Psoas muscle (tissue), 8 donors: ENCODE data around the gene FGFBP3. TPM values are rescaled to one million over a fixed set of nuclear protein-coding genes. Genes with fewer than 3 reads are reported as not detected.

Experiments used
- ATAC-seq, 4 donors: fragments of 200-7000 bp; cut with Tn5 transposase; one replicate each; pipeline ENCODE4 v1.9.1; 2020; ENCODE audit warnings: moderate library complexity in 3 of 4, mild to moderate bottlenecking in 2 of 4
- DNase-seq, 2 donors: peaks; one replicate each; pipeline ENCODE4 v3.0.0-alpha.2; 2020
- H3K27ac ChIP-seq: fragments of 200-600 bp; one replicate; pipeline ENCODE4 v1.8.0; 2022
- H3K27me3 ChIP-seq, 3 donors: fragments of 200-600 bp in 1 of 3; one replicate each; pipeline versions ENCODE4 v1.6.1 to v1.8.0; 2013 to 2022; ENCODE audit warnings: low read length in 2 of 3, mild to moderate bottlenecking in 2 of 3, moderate library complexity in 1 of 3; ENCODE audit not compliant: insufficient read depth in 3 of 3
- H3K36me3 ChIP-seq, 2 donors: fragments of 200-600 bp in 1 of 2; one replicate each; pipeline versions ENCODE4 v1.6.1 to v1.8.0; 2013 to 2022; ENCODE audit warnings: low read depth in 1 of 2, mild to moderate bottlenecking in 1 of 2, moderate library complexity in 1 of 2; ENCODE audit not compliant: insufficient read depth in 1 of 2
- H3K4me1 ChIP-seq: fragments of 200-600 bp; one replicate; pipeline ENCODE4 v1.8.0; 2022
- H3K4me3 ChIP-seq: fragments of 200-600 bp; one replicate; pipeline ENCODE4 v1.8.0; 2022; ENCODE audit warnings: mild to moderate bottlenecking
- H3K9me3 ChIP-seq: fragments of 200-600 bp; one replicate; pipeline ENCODE4 v1.8.0; 2022
- CTCF ChIP-seq: fragments of 200-600 bp; IDR thresholded peaks from one replicate; pipeline ENCODE4 v1.8.0; 2022; ENCODE audit warnings: antibody characterized with exemption
- WGBS, 3 donors: extraction: QIAGEN DNeasy Blood & Tissue Kit; methylation state at CpG; one replicate each; pipeline versions ENCODE4 v1.1.6 to v1.1.7; 2013; 5-methylcytosine and 5-hydroxymethylcytosine counted together
- intact Hi-C, 2 donors: fragments of 100-400 bp; cut with DNase I; formaldehyde crosslinking; loops; one replicate each; pipeline versions ENCODE4 v1.11.0 to v1.14.2; 2022
- long read RNA-seq, 2 donors: library from polyadenylated mRNA; unstranded; transcript quantifications; one replicate each; pipeline ENCODE4 v2.0.0, GENCODE V29; 2021
- polyA plus RNA-seq, 3 donors: library from polyadenylated mRNA; stranded (reverse); fragments of 200-250 nt; gene quantifications; one replicate each; pipeline ENCODE4 v1.2.3, GENCODE V29; 2013
- total RNA-seq, 4 donors: library from RNA; stranded (reverse); fragmentation: NEBNext Ultra II Directional in 2 of 4; extraction: Animal tissue kit (Norgen Biotek cat#: 25700) in 2 of 4; gene quantifications; one replicate each; pipeline versions ENCODE4 v1.2.1 to v1.2.4, GENCODE V29; 2021 to 2023
- donor health status: healthy with polysubstance abuse.
- donor health status: DM: no; HTN: no; CAD: no; lungs with moderate emphysema.
- donor health status: Bipolar disorder and iron deficiency.
- donor health status: healthy.
- donor health status: DM: yes; HTN: yes; CAD: no.
- donor health status: DM: no; HTN: no; CAD: no.
- donor health status: DM: no; HTN: no; CAD: no.
- donor health status: DM: yes; HTN: yes; CAD: no.

Gene FGFBP3
- total RNA-seq (1 to 10 TPM in 1 of 4 donors, under 1 TPM in 3; 0.41 to 2.2 (median 0.71) TPM), polyA plus RNA-seq (under 1 TPM; 0.41 to 0.66 (median 0.56) TPM)
- long read RNA-seq, donor 1, partial matches to known transcripts: 0 of 2 reads
- long read RNA-seq, donor 1, other reads (novel, unspliced or antisense): 2 of 2 reads
- long read RNA-seq, donor 2, partial matches to known transcripts: 0 of 5 reads
- long read RNA-seq, donor 2, other reads (novel, unspliced or antisense): 5 of 5 reads

- DNase-seq: no peak
Observed at GRCh38 chr10:91909117-91909677, at the start of gene FGFBP3. TSS of gene FGFBP3 (minus strand) at chr10:91909486. CDS start at chr10:91908969, 517 bp downstream.

GRCh38 chr10:91957091-91957490 lies 47.8 kb upstream of the FGFBP3 start:
- ATAC-seq (no peak), DNase-seq (no peak)
- Histone ChIP-seq H3K36me3 (peaks cover 18 to 100% of the 10 kb centered on the region in 2 donors), H3K27me3 (no peaks in the 10 kb centered on the region), H3K4me3 (no peak overlapping the region), H3K4me1 (no peaks in the 10 kb centered on the region), H3K9me3 (no peaks in the 10 kb centered on the region), H3K27ac (no peak overlapping the region)
- WGBS, 3 donors: 72 to 98% (median 92%) methylated on average over 1 of the region's 1 CpG
- intact Hi-C loops: loop anchor here in 1 of 2 donors (10.0 kb wide), 1 partner anchor 122 kb away; no protein-coding TSS in a partner anchor
- TF ChIP-seq CTCF: no peak

More at GRCh38 chr10:91909117-91909677, at the start of gene FGFBP3:
- ATAC-seq: peak in 3 of 4 donors; percentile 18 to 49 (median 33)
- peaks cover 5% of the 10 kb centered on the region for H3K9me3 ChIP-seq
- no peak for TF ChIP-seq CTCF
- H3K36me3 ChIP-seq: peaks cover 0 to 2% of the 10 kb centered on the region in 2 donors
- intact Hi-C loops: loop anchor here in 1 of 2 donors (2.0 kb wide), 1 partner anchor 150 kb away; no protein-coding TSS in a partner anchor
- peak within 1 kb of the TSS; percentile 74 for H3K27ac ChIP-seq
- peaks cover 10% of the 10 kb centered on the region for H3K4me1 ChIP-seq
- H3K4me3 ChIP-seq: peak within 1 kb of the TSS; percentile 82
- no peaks in the 10 kb centered on the region for H3K27me3 ChIP-seq
- 0 to 1% (median 1%) methylated on average over 19 of the region's 19 CpGs for WGBS, 3 donors

DNA sequence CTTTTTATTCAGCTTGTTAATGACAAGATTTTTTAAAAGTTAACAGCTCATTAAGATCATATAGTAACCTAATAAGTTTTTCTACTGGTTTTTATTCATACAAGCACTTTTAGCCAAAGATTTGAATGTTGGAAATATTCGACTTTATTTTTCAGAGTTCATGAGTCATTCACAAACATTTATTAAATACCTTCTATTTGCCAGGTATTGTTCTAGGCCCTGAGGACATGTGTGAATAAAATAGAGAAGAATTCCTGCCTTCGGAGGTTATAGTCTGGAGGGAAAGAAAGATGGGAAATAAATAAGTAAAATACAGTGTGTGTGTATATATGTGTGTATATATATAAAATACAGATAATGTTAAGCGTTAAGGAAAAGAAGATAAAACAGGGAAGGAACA lies 45.8 kb upstream of the FGFBP3 start:
- H3K4me3 ChIP-seq: no peak overlapping the region
- H3K27me3 ChIP-seq: no peaks in the 10 kb centered on the region
- no peak for ATAC-seq
- intact Hi-C loops: loop anchor here in 1 of 2 donors (10.0 kb wide), 1 partner anchor 120 kb away; no protein-coding TSS in a partner anchor
- H3K4me1 ChIP-seq: no peaks in the 10 kb centered on the region
- no peak overlapping the region for H3K27ac ChIP-seq
- H3K9me3 ChIP-seq: no peaks in the 10 kb centered on the region
- 90 to 92% (median 91%) methylated on average over 3 of the region's 3 CpGs for WGBS, 3 donors
- TF ChIP-seq CTCF: no peak
- peaks cover 18 to 96% of the 10 kb centered on the region in 2 donors for H3K36me3 ChIP-seq
- DNase-seq: no peak

DNA sequence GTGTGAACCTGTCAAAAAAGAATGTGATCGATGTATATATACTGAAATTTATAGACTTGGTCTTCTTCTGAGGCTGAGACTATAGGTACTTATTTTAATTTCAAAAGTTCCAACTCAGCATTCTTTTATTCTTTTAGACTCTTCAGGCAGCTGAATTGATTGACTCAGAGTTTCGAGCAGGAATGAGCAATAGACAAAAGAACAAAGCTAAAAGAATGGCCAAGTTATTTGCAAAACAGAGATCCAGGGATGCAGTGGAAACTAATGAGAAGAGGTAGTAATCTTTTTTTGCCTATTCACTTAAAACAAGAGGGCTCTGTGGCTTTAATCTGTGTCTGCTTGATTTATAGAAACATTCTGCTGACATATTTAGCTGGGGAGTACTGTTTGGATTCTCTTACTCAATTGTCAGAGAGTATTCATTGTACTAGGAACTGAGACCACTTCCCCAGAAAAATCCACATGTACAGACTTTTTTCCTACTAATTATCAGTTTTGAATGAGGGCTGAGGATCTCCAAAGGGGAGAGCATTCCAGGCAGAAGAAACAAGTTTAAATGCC lies 44.4 kb upstream of the FGFBP3 start:
- H3K4me3 ChIP-seq: no peak overlapping the region
- no peak overlapping the region for H3K27ac ChIP-seq
- H3K36me3 ChIP-seq: peaks cover 18 to 81% of the 10 kb centered on the region in 2 donors
- WGBS, 3 donors: 96 to 97% (median 97%) methylated on average over 2 of the region's 2 CpGs
- intact Hi-C loops: loop anchor here in 1 of 2 donors (10.0 kb wide), 1 partner anchor 119 kb away; no protein-coding TSS in a partner anchor
- no peak for ATAC-seq
- no peaks in the 10 kb centered on the region for H3K4me1 ChIP-seq
- DNase-seq: no peak
- H3K27me3 ChIP-seq: no peaks in the 10 kb centered on the region
- TF ChIP-seq CTCF: no peak
- no peaks in the 10 kb centered on the region for H3K9me3 ChIP-seq
